ENCODE measurements around the gene MAP3K19.

DNA sequence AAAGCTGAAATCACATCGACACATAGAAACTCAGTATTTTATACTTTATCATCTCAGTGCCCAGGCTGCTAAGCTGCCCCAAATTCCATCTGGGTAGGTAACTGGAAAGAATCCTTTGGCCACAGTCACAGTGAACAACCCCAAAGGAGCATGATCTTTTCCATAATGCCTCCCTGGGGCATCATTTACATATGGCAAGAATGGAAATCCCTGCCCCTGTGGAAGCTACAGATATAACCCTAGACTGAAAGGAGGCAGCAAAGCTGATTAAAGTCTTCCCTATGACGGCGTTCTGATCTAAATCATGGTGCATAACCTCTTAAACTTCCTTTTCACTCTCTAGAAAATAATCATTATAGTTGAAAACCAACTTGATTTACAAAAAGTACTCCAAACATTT is 41.5 kb downstream of the MAP3K19 start:
- TF ChIP-seq CTCF (IDR thresholded peaks at IDR 0.05) (no peak), POLR2A (IDR thresholded peaks at IDR 0.05) (no peak), POLR2AphosphoS5 (IDR thresholded peaks at IDR 0.05) (no peak), EP300 (IDR thresholded peaks at IDR 0.05; ENCODE audit: low read depth) (no peak)

All from transverse colon (tissue), 4 donors.